Raji (cell line): ENCODE data around the gene PRPF18.

ENCODE experiments used
- POLR2A ChIP-seq: IDR thresholded peaks from 2 replicates; pipeline ENCODE4 v1.6.1; 2011; ENCODE audit warnings: low read depth, low read length, control low read depth; ENCODE audit not compliant: insufficient read depth

The PRPF18 gene

GRCh38 chr10:13627459-13628310 is 40.9 kb downstream of the PRPF18 start:
- TF ChIP-seq POLR2A, result no peak

GRCh38 chr10:13628661-13629060 is 41.9 kb downstream of the PRPF18 start:
- no peak for TF ChIP-seq POLR2A

DNA sequence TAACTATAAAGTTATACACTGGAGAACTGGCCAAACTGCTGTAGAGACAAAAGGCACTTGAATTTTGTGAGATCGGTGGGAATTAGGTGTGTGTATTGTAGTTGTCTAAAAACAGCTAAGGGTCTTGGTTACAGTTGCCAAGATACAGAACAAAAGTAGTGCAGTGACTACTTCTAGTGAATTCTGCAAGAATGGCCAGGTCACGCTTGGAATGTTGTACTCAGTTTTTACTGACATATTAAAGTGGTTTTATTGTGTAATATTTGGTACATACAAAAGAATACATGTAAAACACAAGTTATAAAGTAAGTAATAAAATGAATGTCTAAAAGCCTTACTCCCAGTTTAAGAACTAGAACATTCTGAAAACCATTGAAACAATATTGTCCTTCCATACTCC is 42.4 kb downstream of the PRPF18 start:
- TF ChIP-seq POLR2A, result no peak

GRCh38 chr10:13630231-13630630 is 43.5 kb downstream of the PRPF18 start:
- TF ChIP-seq POLR2A, result no peak

DNA sequence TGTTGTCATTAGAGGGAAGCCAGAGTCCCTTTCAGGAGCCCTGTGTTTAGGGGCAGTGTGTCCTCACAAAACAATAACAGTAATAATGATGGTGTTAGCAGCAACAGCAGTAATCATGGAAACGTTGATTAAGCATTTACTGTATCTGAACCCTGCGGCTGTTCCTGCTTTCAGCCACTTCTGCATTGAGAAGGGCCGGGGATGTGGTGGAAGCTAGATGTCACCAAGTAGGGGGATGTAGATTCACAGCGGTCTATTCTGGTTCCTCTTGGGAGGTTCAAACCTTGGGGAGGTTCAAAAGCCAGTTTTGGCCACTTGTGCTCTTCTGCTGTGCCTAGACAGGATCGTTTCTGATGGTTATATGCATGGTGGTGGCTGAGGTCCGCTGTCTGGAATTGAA is 44.8 kb downstream of the PRPF18 start:
- no peak for TF ChIP-seq POLR2A

- no peak for TF ChIP-seq POLR2A
These were observed 45.7 kb downstream of the PRPF18 start for GRCh38 chr10:13632440-13632839.

DNA sequence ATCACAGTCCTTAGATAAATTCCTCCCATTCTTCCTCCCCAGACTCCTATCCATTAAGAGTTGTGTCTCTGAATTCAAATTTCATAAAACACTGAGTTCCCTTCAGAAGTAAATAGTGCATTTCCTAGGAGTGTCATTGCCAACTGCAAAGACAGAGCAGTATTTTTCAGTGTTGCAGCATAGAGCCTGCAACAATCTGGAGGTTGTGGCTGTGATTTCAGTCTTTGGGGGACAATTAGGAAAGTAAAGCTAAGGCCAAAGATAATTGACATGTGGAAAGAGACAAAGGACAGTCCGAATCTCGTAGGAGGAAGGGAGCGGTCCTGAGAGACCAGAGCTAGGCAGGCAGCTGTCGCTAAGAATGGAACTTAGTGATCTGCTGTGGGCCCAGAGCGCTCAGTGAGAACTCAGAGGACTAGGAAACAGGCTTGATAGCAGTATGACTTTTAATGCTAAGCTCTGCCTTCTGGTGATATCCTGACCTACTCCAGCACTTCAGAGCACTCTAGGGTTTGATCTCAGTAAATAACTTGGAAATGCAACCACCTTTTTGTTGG is 46.2 kb downstream of the PRPF18 start:
- TF ChIP-seq POLR2A, result no peak

DNA sequence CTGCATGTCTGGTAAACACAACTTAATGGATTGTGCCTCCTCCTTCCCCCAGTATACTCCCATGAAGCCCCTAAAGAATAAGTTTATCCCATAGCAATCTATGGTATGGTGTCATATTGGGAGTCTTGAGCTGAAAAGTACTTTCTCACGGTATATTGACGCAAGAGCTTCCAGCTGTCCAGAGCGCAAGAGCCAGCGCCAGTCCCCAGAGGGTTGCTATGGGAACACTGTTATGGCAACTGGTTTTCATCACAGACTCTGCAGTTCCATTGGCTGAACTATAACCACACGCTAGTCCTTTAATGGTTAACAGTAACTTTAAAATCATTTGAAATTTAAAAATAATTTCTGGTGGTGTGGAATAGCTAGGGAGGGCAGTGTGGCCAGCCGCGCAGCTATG is 46.9 kb downstream of the PRPF18 start:
- no peak for TF ChIP-seq POLR2A

- no peak for TF ChIP-seq POLR2A
These were observed 47.4 kb downstream of the PRPF18 start for GRCh38 chr10:13634207-13634606.

- no peak for TF ChIP-seq POLR2A
These were observed 50.0 kb downstream of the PRPF18 start for GRCh38 chr10:13636776-13637175.

DNA sequence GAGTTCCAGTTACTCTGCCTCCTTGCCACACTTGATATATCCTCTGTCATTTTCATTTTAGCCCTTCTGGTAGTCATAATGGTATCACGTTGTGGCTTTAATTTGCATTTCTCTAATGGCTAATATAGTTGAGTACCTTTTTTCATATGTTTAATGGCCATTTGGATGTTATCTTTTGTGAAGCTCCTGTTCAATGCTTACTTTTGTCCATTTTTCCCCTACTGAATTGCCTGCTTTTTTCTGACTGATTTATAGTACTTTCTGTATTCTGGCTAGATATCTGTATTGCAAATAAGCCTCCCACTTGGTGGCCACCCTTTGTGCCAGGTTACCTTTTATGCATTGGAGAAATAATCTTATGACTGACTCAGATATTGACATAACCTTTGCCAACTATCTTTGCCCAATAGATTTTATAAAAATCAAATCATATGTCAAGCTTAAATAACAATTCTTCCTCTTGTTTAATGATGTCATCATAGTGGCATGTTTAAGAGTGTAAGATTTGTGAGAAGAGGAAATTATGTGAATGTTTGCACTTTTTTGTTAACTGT is 50.6 kb downstream of the PRPF18 start:
- no peak for TF ChIP-seq POLR2A

GRCh38 chr10:13637894-13638293 is 51.1 kb downstream of the PRPF18 start:
- TF ChIP-seq POLR2A, result no peak

DNA sequence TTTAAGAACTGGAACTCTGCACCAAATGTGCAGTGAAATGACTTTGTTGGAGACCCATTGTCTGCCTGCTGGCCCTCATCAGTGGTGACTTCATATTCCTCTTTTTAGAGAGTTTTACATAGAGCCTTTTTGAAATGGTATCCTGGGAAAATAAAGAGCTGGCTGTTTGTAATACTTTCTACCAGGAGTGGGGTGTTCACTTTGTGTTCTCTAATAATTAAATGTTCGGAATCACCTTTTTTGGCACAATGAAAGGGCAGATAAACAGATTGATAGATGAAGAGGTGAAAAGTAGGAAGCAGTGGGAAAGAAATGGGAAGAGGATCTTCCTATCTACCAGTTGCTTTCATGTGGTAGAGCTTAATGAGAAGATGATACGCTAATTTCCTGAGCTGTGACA is 55.5 kb downstream of the PRPF18 start:
- no peak for TF ChIP-seq POLR2A

- TF ChIP-seq POLR2A, result no peak
These were observed 56.3 kb downstream of the PRPF18 start for GRCh38 chr10:13643016-13643415.

- TF ChIP-seq POLR2A, result no peak
These were observed 58.1 kb downstream of the PRPF18 start for GRCh38 chr10:13644866-13645265.

DNA sequence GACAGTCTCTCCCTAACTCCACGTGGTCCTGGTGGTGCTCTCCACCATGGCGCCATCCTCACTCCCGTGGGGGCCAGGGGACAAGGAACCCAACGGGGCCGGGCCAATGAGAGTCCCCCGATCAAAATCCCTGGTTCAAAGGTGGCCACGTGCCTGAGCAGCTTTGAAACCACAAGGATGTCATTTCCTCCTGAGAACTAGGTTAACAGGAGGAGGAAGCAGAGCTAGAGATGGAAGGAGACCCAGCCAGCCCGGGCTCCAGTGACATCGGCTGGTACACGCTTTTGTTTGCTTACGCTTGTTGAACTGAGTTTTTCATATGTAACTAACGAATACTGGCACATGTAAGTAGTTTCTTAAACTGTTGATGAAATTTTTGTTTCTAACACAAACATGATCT is 61.7 kb downstream of the PRPF18 start:
- TF ChIP-seq POLR2A, result no peak

DNA sequence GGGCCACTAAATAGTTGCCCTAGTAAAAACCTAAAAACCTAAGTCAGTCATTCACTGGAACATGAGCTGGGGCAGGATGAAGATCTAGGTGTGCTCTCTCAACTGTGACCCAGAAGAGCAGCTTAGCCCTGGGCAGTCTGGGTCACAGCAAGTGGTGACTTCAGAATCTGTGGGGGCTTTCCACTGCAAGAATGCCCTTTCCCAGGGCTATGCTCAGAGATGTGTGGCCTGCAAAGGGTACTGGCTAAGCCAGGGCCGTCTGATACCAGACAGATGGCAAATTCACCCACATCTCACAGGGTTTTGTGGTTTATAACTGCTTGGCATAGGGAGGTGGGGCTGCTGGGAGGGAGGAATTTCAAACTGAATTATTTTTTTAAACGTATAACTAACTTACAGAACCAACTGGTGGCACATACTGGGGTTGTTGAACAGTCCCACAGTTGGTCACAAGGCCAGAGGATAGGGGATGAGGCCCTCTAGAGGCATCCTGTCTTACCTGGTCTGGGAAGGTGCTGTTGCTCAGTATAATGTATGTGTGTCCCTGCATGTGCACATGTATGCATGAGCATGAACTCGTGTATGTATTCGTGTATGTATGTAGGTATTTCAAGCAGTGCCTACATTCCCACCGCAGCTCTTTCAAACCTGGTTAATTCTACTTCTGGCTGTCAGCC is 63.2 kb downstream of the PRPF18 start:
- TF ChIP-seq POLR2A, result no peak

- TF ChIP-seq POLR2A, result no peak
These were observed 64.2 kb downstream of the PRPF18 start for GRCh38 chr10:13650961-13651360.
